ENCODE results near the gene AWAT2. TPM values are rescaled to one million over a fixed set of nuclear protein-coding genes. Genes with fewer than 3 reads are reported as not detected.

Gene AWAT2
- polyA plus RNA-seq, 3 donors = not detected

DNA sequence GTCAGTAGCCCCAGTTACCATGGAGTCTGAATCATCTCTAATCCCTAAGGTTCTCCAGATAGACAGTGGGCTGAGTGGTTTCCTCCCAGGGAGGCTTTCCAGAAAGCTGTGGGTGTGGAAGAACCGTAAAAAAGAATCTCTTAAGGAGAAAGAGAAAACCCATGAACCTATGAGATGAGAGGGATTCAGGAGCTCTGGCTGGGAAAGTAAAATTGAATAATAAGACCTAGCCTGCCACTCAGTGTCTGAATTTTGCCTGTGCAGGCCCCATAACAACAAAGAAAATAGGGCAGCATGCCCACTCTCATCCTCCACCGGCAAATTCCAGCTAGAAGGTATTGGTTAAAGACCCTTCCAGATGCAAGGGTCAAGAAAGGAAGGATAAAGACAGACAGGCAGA is 16.9 kb downstream of the AWAT2 start:
- Mint-ChIP-seq H3K27ac (no peak overlapping the region), H3K27me3 (ENCODE audit: low read depth in 3 of 3) (peaks cover 0 to 7% (median 1%) of the 10 kb centered on the region in 3 donors), H3K36me3 (no peaks in the 10 kb centered on the region), H3K4me1 (no peaks in the 10 kb centered on the region), H3K4me3 (no peak overlapping the region), H3K9me3 (no peaks in the 10 kb centered on the region)
- Histone ChIP-seq H4K20me1 (ENCODE audit: insufficient read depth, low read length) (no peaks in the 10 kb centered on the region), H3K4me2 (replicated peaks; ENCODE audit: extremely low read depth, low read length, poor library complexity, severe bottlenecking) (no peak overlapping the region), H3K4me3 (replicated peaks in 1 of 3; ENCODE audit: low read depth in 2 of 3, low read length in 3 of 3) (no peak overlapping the region), H2AFZ (ENCODE audit: insufficient read depth, low read depth, low read length, poor library complexity, severe bottlenecking) (no peak overlapping the region), H3K79me2 (ENCODE audit: insufficient read depth, low read length) (no peaks in the 10 kb centered on the region), H3K4me1 (ENCODE audit: control insufficient read depth in 1 of 2, insufficient read depth in 2 of 2, low read length in 2 of 2) (no peaks in the 10 kb centered on the region), H3K27me3 (ENCODE audit: control insufficient read depth in 2 of 2, insufficient read depth in 2 of 2, low read length in 2 of 2) (no peaks in the 10 kb centered on the region), H3K9me3 (replicated peaks in 1 of 2; ENCODE audit: control insufficient read depth in 1 of 2, insufficient read depth in 1 of 2, low read length in 2 of 2) (no peaks in the 10 kb centered on the region), H3K27ac (ENCODE audit: low read depth in 1 of 2, low read length in 2 of 2) (no peak overlapping the region), H3K9ac (ENCODE audit: insufficient read depth, low read length, poor library complexity, severe bottlenecking) (no peak overlapping the region), H3K36me3 (replicated peaks in 1 of 2; ENCODE audit: control insufficient read depth in 1 of 2, insufficient read depth in 2 of 2, low read length in 2 of 2) (no peaks in the 10 kb centered on the region)
- TF ChIP-seq, protein P1, sequence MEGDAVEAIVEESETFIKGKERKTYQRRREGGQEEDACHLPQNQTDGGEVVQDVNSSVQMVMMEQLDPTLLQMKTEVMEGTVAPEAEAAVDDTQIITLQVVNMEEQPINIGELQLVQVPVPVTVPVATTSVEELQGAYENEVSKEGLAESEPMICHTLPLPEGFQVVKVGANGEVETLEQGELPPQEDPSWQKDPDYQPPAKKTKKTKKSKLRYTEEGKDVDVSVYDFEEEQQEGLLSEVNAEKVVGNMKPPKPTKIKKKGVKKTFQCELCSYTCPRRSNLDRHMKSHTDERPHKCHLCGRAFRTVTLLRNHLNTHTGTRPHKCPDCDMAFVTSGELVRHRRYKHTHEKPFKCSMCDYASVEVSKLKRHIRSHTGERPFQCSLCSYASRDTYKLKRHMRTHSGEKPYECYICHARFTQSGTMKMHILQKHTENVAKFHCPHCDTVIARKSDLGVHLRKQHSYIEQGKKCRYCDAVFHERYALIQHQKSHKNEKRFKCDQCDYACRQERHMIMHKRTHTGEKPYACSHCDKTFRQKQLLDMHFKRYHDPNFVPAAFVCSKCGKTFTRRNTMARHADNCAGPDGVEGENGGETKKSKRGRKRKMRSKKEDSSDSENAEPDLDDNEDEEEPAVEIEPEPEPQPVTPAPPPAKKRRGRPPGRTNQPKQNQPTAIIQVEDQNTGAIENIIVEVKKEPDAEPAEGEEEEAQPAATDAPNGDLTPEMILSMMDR (IDR thresholded peaks at IDR 0.05) = no peak
- WGBS (ENCODE audit: insufficient coverage) = no CpG with 5 or more reads among the region's 2 CpGs
- intact Hi-C loops (cut with micrococcal nuclease) = no loop called here
- DNase-seq = no peak

GRCh38 chrX:70030301-70030767 is 19.4 kb downstream of the AWAT2 start:
- WGBS (ENCODE audit: insufficient coverage) = no CpG with 5 or more reads among the region's 4 CpGs
- Mint-ChIP-seq H3K9me3 (no peaks in the 10 kb centered on the region), H3K27me3 (ENCODE audit: low read depth in 3 of 3) (peaks cover 0 to 12% (median 1%) of the 10 kb centered on the region in 3 donors), H3K27ac (no peak overlapping the region), H3K4me3 (no peak overlapping the region), H3K4me1 (no peaks in the 10 kb centered on the region), H3K36me3 (no peaks in the 10 kb centered on the region)
- DNase-seq = peak; percentile 4 to 32 (median 14)
- Histone ChIP-seq H3K4me3 (replicated peaks in 1 of 3; ENCODE audit: low read depth in 2 of 3, low read length in 3 of 3) (no peak overlapping the region), H3K27me3 (ENCODE audit: control insufficient read depth in 2 of 2, insufficient read depth in 2 of 2, low read length in 2 of 2) (no peaks in the 10 kb centered on the region), H3K27ac (ENCODE audit: low read depth in 1 of 2, low read length in 2 of 2) (no peak overlapping the region), H3K9me3 (replicated peaks in 1 of 2; ENCODE audit: control insufficient read depth in 1 of 2, insufficient read depth in 1 of 2, low read length in 2 of 2) (no peaks in the 10 kb centered on the region), H3K9ac (ENCODE audit: insufficient read depth, low read length, poor library complexity, severe bottlenecking) (no peak overlapping the region), H4K20me1 (ENCODE audit: insufficient read depth, low read length) (no peaks in the 10 kb centered on the region), H3K79me2 (ENCODE audit: insufficient read depth, low read length) (no peaks in the 10 kb centered on the region), H3K36me3 (replicated peaks in 1 of 2; ENCODE audit: control insufficient read depth in 1 of 2, insufficient read depth in 2 of 2, low read length in 2 of 2) (no peaks in the 10 kb centered on the region), H2AFZ (ENCODE audit: insufficient read depth, low read depth, low read length, poor library complexity, severe bottlenecking) (no peak overlapping the region), H3K4me1 (ENCODE audit: control insufficient read depth in 1 of 2, insufficient read depth in 2 of 2, low read length in 2 of 2) (no peaks in the 10 kb centered on the region), H3K4me2 (replicated peaks; ENCODE audit: extremely low read depth, low read length, poor library complexity, severe bottlenecking) (no peak overlapping the region)
- intact Hi-C loops (cut with micrococcal nuclease) = no loop called here
- TF ChIP-seq, protein P1 (IDR thresholded peaks at IDR 0.05) = peak; percentile 60
